ENCODE data around the gene PI4K2B. TPM values are rescaled to one million over a fixed set of nuclear protein-coding genes. Genes with fewer than 3 reads are reported as not detected.
"Not testable (repeated sequence)": the region's sequence is repeated elsewhere in the genome, so short reads cannot be mapped to it uniquely, and the experiment has no call there.

The PI4K2B gene
- polyA plus RNA-seq, 1 experiment: 4.3 TPM

DNA sequence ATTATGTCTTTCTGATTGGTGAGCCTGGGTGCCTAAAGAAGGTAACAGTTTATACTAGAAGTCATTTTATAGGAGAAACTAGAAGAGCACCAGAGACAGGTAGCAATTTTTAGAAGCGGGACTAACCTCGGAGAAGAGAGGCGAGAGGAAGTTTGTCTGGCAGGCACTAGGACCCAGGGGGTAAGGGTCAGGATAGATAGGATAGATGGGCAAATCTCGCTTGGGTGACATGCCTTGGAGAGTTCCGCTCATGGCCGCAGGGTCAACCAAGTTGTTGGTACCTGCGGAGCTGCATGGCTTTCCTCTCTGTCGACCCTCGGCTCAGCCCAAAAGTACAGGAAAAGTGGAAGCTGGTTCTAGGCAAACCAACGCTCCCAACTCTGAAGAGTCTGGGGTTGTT lies 11.3 kb downstream of the PI4K2B start:
- no peaks in the 10 kb centered on the region for H3K27me3 ChIP-seq (ENCODE audit: control insufficient read depth, insufficient read depth, low read length)
- no peak overlapping the region for H3K4me3 ChIP-seq (ENCODE audit: low read depth, low read length)
- no peaks in the 10 kb centered on the region for H3K36me3 ChIP-seq (ENCODE audit: control insufficient read depth, insufficient read depth, low read length)
- no peak for DNase-seq (ENCODE audit: low read depth)
- TF ChIP-seq, protein P1, sequence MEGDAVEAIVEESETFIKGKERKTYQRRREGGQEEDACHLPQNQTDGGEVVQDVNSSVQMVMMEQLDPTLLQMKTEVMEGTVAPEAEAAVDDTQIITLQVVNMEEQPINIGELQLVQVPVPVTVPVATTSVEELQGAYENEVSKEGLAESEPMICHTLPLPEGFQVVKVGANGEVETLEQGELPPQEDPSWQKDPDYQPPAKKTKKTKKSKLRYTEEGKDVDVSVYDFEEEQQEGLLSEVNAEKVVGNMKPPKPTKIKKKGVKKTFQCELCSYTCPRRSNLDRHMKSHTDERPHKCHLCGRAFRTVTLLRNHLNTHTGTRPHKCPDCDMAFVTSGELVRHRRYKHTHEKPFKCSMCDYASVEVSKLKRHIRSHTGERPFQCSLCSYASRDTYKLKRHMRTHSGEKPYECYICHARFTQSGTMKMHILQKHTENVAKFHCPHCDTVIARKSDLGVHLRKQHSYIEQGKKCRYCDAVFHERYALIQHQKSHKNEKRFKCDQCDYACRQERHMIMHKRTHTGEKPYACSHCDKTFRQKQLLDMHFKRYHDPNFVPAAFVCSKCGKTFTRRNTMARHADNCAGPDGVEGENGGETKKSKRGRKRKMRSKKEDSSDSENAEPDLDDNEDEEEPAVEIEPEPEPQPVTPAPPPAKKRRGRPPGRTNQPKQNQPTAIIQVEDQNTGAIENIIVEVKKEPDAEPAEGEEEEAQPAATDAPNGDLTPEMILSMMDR (IDR thresholded peaks at IDR 0.05; ENCODE audit: insufficient read depth, low read depth, low read length): no peak
- CTCF ChIA-PET: no interaction called here
- POLR2A ChIA-PET: no interaction called here

DNA sequence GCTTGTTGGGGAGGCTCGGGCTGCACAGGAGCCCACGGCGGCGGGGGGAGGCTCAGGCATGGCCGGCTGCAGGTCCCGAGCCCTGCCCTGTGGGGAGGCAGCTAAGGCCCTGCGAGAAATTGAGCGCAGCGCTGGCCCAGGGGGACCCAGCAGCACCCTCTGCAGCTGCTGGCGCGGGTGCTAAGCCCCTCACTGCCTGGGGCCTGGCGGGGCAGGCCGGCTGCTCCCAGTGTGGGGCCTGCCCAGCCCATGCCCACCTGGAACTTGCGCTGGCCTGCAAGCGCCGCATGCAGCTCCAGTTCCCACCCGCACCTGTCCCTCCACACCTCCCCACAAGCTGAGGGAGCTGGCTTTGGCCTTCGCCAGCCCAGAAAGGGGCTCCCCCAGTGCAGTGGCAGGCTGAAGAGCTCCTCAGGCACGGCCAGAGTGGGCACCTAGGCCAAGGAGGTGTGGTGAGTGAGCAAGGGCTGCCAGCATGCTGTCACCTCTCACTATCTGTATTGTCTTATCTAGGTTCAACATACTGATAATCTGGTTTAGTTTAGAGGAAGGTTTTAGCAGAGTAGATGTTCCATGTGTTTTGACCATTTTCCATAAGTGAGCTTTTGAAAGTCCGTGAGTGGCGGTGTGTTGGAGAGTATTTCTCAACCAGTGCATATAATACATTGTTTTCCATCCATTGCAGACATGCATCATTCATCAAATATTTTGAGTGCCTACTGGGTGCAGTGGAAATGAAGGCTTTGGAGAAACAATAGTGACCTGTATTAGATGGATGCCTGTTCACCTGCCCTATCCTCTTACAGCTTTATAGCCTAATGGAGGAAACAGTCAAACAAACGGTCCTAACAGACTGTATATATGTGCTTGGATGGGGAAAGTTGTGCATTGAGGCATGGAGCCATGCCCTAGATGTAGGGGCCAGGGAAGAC lies 13.1 kb downstream of the PI4K2B start:
- CTCF ChIA-PET: no interaction called here
- POLR2A ChIA-PET: no interaction called here
- TF ChIP-seq, protein P1 (IDR thresholded peaks at IDR 0.05; ENCODE audit: insufficient read depth, low read depth, low read length): no peak
- Histone ChIP-seq H3K27me3 (ENCODE audit: control insufficient read depth, insufficient read depth, low read length) (no peaks in the 10 kb centered on the region), H3K4me3 (ENCODE audit: low read depth, low read length) (no peak overlapping the region), H3K36me3 (ENCODE audit: control insufficient read depth, insufficient read depth, low read length) (no peaks in the 10 kb centered on the region)
- DNase-seq (ENCODE audit: low read depth): no peak

DNA sequence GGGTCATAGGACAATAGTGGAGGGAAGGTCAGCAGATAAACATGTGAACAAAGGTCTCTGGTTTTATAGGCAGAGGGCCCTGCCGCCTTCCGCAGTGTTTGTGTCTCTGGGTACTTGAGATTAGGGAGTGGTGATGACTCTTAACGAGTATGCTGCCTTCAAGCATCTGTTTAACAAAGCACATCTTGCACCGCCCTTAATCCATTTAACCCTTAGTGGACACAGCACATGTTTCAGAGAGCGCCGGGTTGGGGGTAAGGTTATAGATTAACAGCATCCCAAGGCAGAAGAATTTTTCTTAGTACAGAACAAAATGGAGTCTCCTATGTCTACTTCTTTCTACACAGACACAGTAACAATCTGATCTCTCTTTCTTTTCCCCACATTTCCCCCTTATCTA lies 15.0 kb downstream of the PI4K2B start:
- H3K4me3 ChIP-seq (ENCODE audit: low read depth, low read length); DNase-seq (ENCODE audit: low read depth); POLR2A ChIA-PET; H3K27me3 ChIP-seq (ENCODE audit: control insufficient read depth, insufficient read depth, low read length); H3K36me3 ChIP-seq (ENCODE audit: control insufficient read depth, insufficient read depth, low read length); CTCF ChIA-PET: not testable (repeated sequence)

DNA sequence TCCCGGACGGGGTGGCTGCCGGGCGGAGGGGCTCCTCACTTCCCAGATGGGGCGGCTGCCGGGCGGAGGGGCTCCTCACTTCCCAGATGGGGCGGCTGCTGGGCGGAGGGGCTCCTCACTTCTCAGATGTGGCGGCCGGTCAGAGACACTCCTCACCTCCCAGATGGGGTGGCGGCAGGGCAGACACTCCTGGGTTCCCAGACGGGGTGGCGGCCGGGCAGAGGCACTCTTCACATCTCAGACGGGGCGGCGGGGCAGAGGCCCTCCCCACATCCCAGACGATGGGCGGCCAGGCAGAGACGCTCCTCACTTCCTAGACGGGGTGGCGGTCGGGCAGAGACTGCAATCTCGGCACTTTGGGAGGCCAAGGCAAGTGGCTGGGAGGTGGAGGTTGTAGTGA lies 15.7 kb downstream of the PI4K2B start:
- H3K27me3 ChIP-seq (ENCODE audit: control insufficient read depth, insufficient read depth, low read length); H3K36me3 ChIP-seq (ENCODE audit: control insufficient read depth, insufficient read depth, low read length); H3K4me3 ChIP-seq (ENCODE audit: low read depth, low read length); POLR2A ChIA-PET; DNase-seq (ENCODE audit: low read depth); CTCF ChIA-PET: not testable (repeated sequence)

DNA sequence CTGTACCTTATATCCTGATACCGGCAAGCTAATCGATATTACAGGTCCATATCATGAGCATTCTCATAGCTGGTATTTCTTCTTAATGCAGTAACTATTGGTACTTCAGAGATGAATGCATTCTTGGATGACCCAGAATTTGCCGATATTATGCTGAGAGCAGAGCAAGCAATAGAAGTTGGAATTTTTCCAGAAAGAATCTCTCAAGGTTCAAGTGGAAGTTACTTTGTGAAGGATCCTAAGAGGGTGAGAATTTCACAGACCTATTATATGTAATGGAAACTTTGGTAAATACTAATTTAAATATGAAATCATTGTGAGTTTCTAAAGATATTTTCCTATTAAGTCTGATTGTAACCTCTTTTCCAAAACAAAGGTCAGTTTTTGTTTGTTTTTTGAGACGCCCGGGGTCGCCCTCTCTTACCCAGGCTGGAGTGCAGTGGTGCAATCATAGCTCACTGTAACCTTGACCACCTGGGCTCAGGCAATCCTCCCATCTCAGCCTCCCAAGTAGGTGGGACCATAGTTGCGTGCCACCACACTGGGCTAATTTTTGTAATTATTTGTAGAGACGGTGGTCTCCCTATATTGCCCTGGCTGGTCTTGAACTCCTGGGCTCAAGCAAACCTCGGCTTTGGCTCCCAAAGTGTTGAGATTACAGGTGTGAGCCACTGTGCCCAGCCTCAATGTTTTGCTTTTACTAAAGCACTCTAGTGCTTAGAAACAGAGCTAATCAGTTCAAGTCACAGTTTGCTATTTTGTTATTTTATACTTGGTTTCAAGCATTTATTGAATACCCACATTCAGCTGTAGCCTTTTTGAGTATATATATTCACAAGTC lies 18.6 kb downstream of the PI4K2B start:
- Histone ChIP-seq H3K27me3 (ENCODE audit: control insufficient read depth, insufficient read depth, low read length) (no peaks in the 10 kb centered on the region), H3K4me3 (ENCODE audit: low read depth, low read length) (no peak overlapping the region), H3K36me3 (ENCODE audit: control insufficient read depth, insufficient read depth, low read length) (peaks cover 1% of the 10 kb centered on the region; the same call in 1 of the 2 replicates)
- TF ChIP-seq, protein P1 (IDR thresholded peaks at IDR 0.05; ENCODE audit: insufficient read depth, low read depth, low read length): no peak
- DNase-seq (ENCODE audit: low read depth): no peak
- POLR2A ChIA-PET: no interaction called here
- CTCF ChIA-PET: interaction anchor here (0.8 to 1.3 kb wide), 2 partner anchors 9 to 60 kb away, joined by 3 read pairs; partner anchors contain the start of gene ZCCHC4

DNA sequence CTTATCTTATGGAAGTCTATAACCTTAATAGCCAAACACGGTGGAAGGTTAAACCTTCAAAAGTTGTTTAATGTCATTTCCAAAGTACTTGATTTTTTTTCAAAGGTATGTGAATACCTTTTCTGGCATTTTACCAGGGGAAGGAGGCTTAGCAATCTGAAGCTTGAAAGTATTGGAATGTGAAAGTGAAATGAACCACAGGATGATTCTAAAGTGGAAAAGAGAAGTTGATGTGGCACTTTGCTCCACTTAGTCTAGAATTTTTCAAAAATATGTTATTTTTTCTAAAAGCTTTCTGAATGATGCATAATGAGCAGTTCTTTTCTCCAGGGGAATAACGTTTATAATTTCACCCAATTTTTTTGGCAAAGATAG lies 19.2 kb downstream of the PI4K2B start:
- DNase-seq (ENCODE audit: low read depth): no peak
- ChIA-PET CTCF (interaction anchor here (0.8 to 1.3 kb wide), 3 partner anchors 9 to 59 kb away, joined by 3 read pairs; partner anchors contain the start of gene ZCCHC4), POLR2A (no interaction called here)
- no peak overlapping the region for H3K4me3 ChIP-seq (ENCODE audit: low read depth, low read length)
- TF ChIP-seq, protein P1 (IDR thresholded peaks at IDR 0.05; ENCODE audit: insufficient read depth, low read depth, low read length): no peak
- H3K36me3 ChIP-seq (ENCODE audit: control insufficient read depth, insufficient read depth, low read length): peaks cover 1% of the 10 kb centered on the region; the same call in 1 of the 2 replicates
- H3K27me3 ChIP-seq (ENCODE audit: control insufficient read depth, insufficient read depth, low read length): no peaks in the 10 kb centered on the region

DNA sequence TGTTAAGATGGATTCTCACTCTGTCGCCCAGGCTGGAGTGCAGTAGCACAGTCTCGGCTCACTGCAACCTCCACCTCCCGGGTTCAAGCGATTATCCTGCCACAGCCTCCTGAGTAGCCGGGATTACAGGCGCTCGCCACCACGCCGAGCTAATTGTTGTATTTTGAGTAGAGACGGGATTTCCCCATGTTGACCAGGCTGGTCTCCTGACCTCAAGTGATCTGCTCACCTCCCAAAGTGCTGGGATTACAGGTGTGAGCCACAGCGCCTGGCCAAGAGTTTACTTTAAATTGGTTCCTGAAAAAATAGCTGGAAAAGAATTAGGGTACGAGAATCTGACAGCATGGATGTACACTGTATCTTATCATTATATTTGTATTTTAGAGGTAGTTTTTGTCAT lies 20.0 kb downstream of the PI4K2B start:
- H3K4me3 ChIP-seq (ENCODE audit: low read depth, low read length); H3K27me3 ChIP-seq (ENCODE audit: control insufficient read depth, insufficient read depth, low read length); H3K36me3 ChIP-seq (ENCODE audit: control insufficient read depth, insufficient read depth, low read length); POLR2A ChIA-PET; DNase-seq (ENCODE audit: low read depth): not testable (repeated sequence)
- CTCF ChIA-PET: interaction anchor here (1.3 kb wide), 1 partner anchor 18 kb away, joined by 3 read pairs; no protein-coding TSS in a partner anchor

Data from BJ (cell line).